K562 (cell line): ENCODE data around the gene LYPD6B.
A peak's percentile ranks its signal among the peaks of the same experiment; 100 is the strongest.

Experiments
- CTCF ChIP-seq, 3 experiments: IDR thresholded peaks in 2 of 3; conservative IDR thresholded peaks in 1 of 3; 2 replicates each; pipeline ENCODE4 v1.5.1; 2011 to 2012; ENCODE audit warnings: low read length in 3 of 3, mild to moderate bottlenecking in 3 of 3, control low read depth in 2 of 3, improper control_type of control experiment in 1 of 3, inconsistent platforms in 1 of 3, low read depth in 1 of 3, mixed read lengths in 1 of 3, moderate library complexity in 1 of 3; ENCODE audit not compliant: insufficient read depth in 2 of 3
- PHF8 ChIP-seq: fragments of 200-600 bp; sonication (generic); IDR thresholded peaks from 2 replicates; pipeline ENCODE4 v1.6.1; 2012; ENCODE audit warnings: mixed run types, mild to moderate bottlenecking, inconsistent platforms, low read length, moderate library complexity, borderline replicate concordance
- POLR2AphosphoS5 ChIP-seq: IDR thresholded peaks from 2 replicates; pipeline ENCODE4 v1.6.1; 2011; ENCODE audit warnings: mild to moderate bottlenecking, low read depth, low read length, moderate library complexity; ENCODE audit not compliant: control insufficient read depth, insufficient read depth
- PRDM10 ChIP-seq: fragments of 450-650 bp; IDR thresholded peaks from 2 replicates; pipeline ENCODE4 v1.6.1; 2018; ENCODE audit not compliant: partially characterized antibody
- SUPT5H ChIP-seq: fragments of 450-650 bp; IDR thresholded peaks from 2 replicates; pipeline ENCODE4 v1.6.1; 2016
- TSHZ1 ChIP-seq: fragments of 250-450 bp; sonication (Bioruptor Pico); IDR thresholded peaks from 2 replicates; pipeline ENCODE4 v1.4.0; 2020; ENCODE audit warnings: mild to moderate bottlenecking, moderate library complexity
- ZNF551 ChIP-seq: fragments of 250-450 bp; sonication (Bioruptor Pico); IDR thresholded peaks from 2 replicates; pipeline ENCODE4 v1.5.0; 2021; ENCODE audit warnings: mild to moderate bottlenecking, moderate library complexity

- TF ChIP-seq ZNF551 (CRISPR knock-in tag) (no peak; the same call in 1 of the 2 replicates), PHF8 (no peak), PRDM10 (no peak), TSHZ1 (CRISPR knock-in tag) (no peak), SUPT5H (no peak), POLR2AphosphoS5 (no peak), CTCF (IDR thresholded peaks at IDR 0.05 in 2 of 3, conservative IDR thresholded peaks at IDR 0.05 in 1 of 3; ENCODE audit: insufficient read depth in 2 of 3, low read depth in 1 of 3, low read length in 3 of 3) (peak; percentile 75 to 87 (median 80))
These were observed 48.5 kb upstream of the LYPD6B start for GRCh38 chr2:148989882-148990493.
